ENCODE results near the gene SLC7A5. TPM values are rescaled to one million over a fixed set of nuclear protein-coding genes. Genes with fewer than 3 reads are reported as not detected.
"Not testable (repeated sequence)": the region's sequence is repeated elsewhere in the genome, so short reads cannot be mapped to it uniquely, and the experiment has no call there.

Gene SLC7A5
- total and polyA plus RNA-seq, 2 experiments from 2014 or later, result 69.9 to 79.0 TPM

GRCh38 chr16:87882436-87883019 is 13.2 kb upstream of the SLC7A5 start:
- Histone ChIP-seq H3K79me2 (ENCODE audit: insufficient read depth) (no peaks in the 10 kb centered on the region), H2AFZ (no peak overlapping the region), H3K27ac (no peak overlapping the region), H3K27me3 (replicated peaks; ENCODE audit: insufficient read depth) (no peaks in the 10 kb centered on the region; the same call in 1 of the 2 replicates), H3K4me3 (no peak overlapping the region), H4K20me1 (ENCODE audit: insufficient read depth) (no peaks in the 10 kb centered on the region), H3K4me2 (ENCODE audit: unreplicated experiment) (no peak overlapping the region), H3K36me3 (ENCODE audit: low read depth) (no peaks in the 10 kb centered on the region), H3K4me1 (ENCODE audit: insufficient read depth) (no peaks in the 10 kb centered on the region), H3K9me3 (ENCODE audit: low read depth) (no peaks in the 10 kb centered on the region), H3F3A (ENCODE audit: insufficient read depth) (0 out of 2 replicates have a peak, but pooled peaks cover 8% of the 10 kb centered on the region), H3K9me2 (ENCODE audit: insufficient read depth) (no peaks in the 10 kb centered on the region), H3K9ac (no peak overlapping the region)
- in situ Hi-C loops (cut with MboI), result no loop called here
- DNase-seq, result no peak
- 88 to 89% methylated on average over 29 of the region's 29 CpGs for WGBS, 2 experiments (ENCODE audit: low coverage in 1 of 2, low lambda C conversion rate in 2 of 2, missing lambda C conversion rate in 2 of 2)
- TF ChIP-seq EZH2phosphoT487 (IDR thresholded peaks at IDR 0.05; ENCODE audit: insufficient read depth, low read depth) (no peak), EZH2 (IDR thresholded peaks at IDR 0.05; ENCODE audit: insufficient read depth, poor library complexity, severe bottlenecking) (no peak)

DNA sequence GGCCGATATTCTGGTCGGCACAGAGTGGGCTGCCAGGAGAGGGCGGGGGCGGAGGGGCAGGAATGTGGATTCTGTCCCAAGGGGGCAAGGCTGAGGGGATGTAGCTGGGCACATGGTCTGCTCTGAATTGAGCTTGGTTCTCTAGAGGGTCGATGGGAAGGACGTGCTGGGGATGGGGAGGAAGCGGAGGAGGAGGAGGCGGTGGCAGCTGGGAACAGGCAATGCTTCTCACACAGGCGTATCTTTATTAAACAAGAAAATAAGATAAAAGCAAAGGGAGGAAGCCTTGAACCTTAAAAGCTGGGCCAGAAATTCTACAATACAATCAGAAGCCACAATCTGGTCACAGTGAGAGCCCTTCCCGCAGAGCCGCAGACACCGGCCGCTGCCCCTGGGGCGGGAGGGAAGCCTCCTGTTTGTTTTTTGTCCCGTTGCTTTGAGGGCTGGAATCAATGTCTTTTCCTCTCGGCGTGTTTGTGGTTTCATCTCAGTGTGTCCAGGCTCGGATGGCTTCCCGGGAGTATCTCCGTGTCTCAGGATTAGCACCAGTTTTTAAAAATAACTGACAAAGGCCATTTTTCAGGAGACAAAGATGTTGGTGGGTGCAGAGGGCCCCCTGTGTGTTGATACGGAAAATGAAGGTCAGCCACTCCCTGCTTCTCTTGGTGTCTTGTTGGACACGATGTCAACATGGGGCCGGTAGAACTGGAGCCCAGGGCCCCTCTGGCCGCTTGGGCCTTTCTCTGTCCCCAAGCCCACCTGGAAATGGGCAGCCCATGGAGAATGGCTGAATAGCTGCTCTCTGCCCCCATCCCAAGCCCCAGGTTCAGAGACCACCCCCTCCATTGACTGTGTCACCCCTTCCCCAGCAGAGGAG is 12.3 kb upstream of the SLC7A5 start:
- WGBS, 2 experiments (ENCODE audit: low coverage in 1 of 2, low lambda C conversion rate in 2 of 2, missing lambda C conversion rate in 2 of 2), result 63 to 72% methylated on average over 17 to 24 of the region's 24 CpGs
- H3K27ac ChIP-seq, result no peak overlapping the region
- no peak for DNase-seq

DNA sequence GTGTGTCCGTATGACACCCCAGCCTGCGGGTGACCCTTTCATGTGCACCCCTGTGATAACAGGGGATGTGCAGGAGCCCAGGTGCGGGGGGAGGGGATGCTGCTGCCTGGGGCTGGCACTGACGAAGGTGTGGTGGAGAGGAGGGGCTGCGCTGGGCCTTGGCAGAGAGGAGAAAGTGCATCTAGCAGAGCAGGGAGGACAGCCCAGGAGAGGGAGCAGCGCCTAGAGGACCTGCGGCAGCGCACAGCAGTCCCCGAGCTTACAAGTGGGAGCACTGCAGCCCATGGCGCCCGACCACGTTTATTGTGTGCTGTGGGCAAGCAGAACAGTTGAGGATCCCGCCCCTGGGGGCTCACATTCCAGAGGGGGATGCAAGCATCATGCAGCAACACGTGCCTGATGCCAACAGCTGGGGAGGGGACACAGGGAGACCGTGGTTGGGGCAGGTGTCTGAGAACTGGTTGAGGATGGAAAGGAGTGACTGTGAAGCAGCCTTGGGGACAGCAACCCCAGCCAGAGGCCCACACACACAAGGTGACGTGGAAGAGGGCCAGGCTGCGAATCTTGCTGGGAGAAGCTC is 10.9 kb upstream of the SLC7A5 start:
- no peak for DNase-seq
- Histone ChIP-seq H4K20me1 (ENCODE audit: insufficient read depth) (no peaks in the 10 kb centered on the region), H3K79me2 (ENCODE audit: insufficient read depth) (no peaks in the 10 kb centered on the region), H3K36me3 (ENCODE audit: low read depth) (no peaks in the 10 kb centered on the region), H3K4me1 (ENCODE audit: insufficient read depth) (no peaks in the 10 kb centered on the region), H3K9me3 (ENCODE audit: low read depth) (no peaks in the 10 kb centered on the region), H3K27ac (no peak overlapping the region), H3K9me2 (ENCODE audit: insufficient read depth) (no peaks in the 10 kb centered on the region), H3K4me2 (ENCODE audit: unreplicated experiment) (no peak overlapping the region), H2AFZ (no peak overlapping the region), H3K4me3 (no peak overlapping the region), H3K9ac (no peak overlapping the region), H3F3A (ENCODE audit: insufficient read depth) (0 out of 2 replicates have a peak, but pooled peaks cover 8% of the 10 kb centered on the region), H3K27me3 (replicated peaks; ENCODE audit: insufficient read depth) (no peaks in the 10 kb centered on the region; the same call in none of the 2 replicates)
- in situ Hi-C loops (cut with MboI), result no loop called here
- WGBS, 2 experiments (ENCODE audit: low coverage in 1 of 2, low lambda C conversion rate in 2 of 2, missing lambda C conversion rate in 2 of 2), result 56 to 57% methylated on average over 17 of the region's 17 CpGs
- TF ChIP-seq EZH2 (IDR thresholded peaks at IDR 0.05; ENCODE audit: insufficient read depth, poor library complexity, severe bottlenecking), result no peak
- TF ChIP-seq EZH2phosphoT487 (IDR thresholded peaks at IDR 0.05; ENCODE audit: insufficient read depth, low read depth), result no peak

More for the DNA sequence above, 12.3 kb upstream of the SLC7A5 start:
- no peaks in the 10 kb centered on the region for H3K9me3 ChIP-seq (ENCODE audit: low read depth)
- no peaks in the 10 kb centered on the region for H3K79me2 ChIP-seq (ENCODE audit: insufficient read depth)
- no peaks in the 10 kb centered on the region; the same call in 1 of the 2 replicates for H3K27me3 ChIP-seq (replicated peaks; ENCODE audit: insufficient read depth)
- in situ Hi-C loops (cut with MboI), result no loop called here
- H3K4me2 ChIP-seq (ENCODE audit: unreplicated experiment), result no peak overlapping the region
- H2AFZ ChIP-seq, result no peak overlapping the region
- H3K4me3 ChIP-seq, result no peak overlapping the region
- H3K36me3 ChIP-seq (ENCODE audit: low read depth), result no peaks in the 10 kb centered on the region
- H3K4me1 ChIP-seq (ENCODE audit: insufficient read depth), result no peaks in the 10 kb centered on the region
- no peaks in the 10 kb centered on the region for H4K20me1 ChIP-seq (ENCODE audit: insufficient read depth)
- no peak overlapping the region for H3K9ac ChIP-seq
- TF ChIP-seq EZH2 (IDR thresholded peaks at IDR 0.05; ENCODE audit: insufficient read depth, poor library complexity, severe bottlenecking), result no peak
- no peak for TF ChIP-seq EZH2phosphoT487 (IDR thresholded peaks at IDR 0.05; ENCODE audit: insufficient read depth, low read depth)
- H3F3A ChIP-seq (ENCODE audit: insufficient read depth), result 0 out of 2 replicates have a peak, but pooled peaks cover 8% of the 10 kb centered on the region
- no peaks in the 10 kb centered on the region for H3K9me2 ChIP-seq (ENCODE audit: insufficient read depth)

GRCh38 chr16:87879411-87880013 is 10.2 kb upstream of the SLC7A5 start:
- H3K79me2 ChIP-seq (ENCODE audit: insufficient read depth); H2AFZ ChIP-seq; H3K4me1 ChIP-seq (ENCODE audit: insufficient read depth); H3F3A ChIP-seq (ENCODE audit: insufficient read depth); DNase-seq; H3K36me3 ChIP-seq (ENCODE audit: low read depth); H3K9me3 ChIP-seq (ENCODE audit: low read depth); in situ Hi-C loops (cut with MboI); H3K9ac ChIP-seq; H3K4me2 ChIP-seq (ENCODE audit: unreplicated experiment); H3K4me3 ChIP-seq; H3K9me2 ChIP-seq (ENCODE audit: insufficient read depth); H3K27ac ChIP-seq; H4K20me1 ChIP-seq (ENCODE audit: insufficient read depth); H3K27me3 ChIP-seq (replicated peaks; ENCODE audit: insufficient read depth): not testable (repeated sequence)
- 77% methylated on average over 5 of the region's 5 CpGs for WGBS, 2 experiments (ENCODE audit: low coverage in 1 of 2, low lambda C conversion rate in 2 of 2, missing lambda C conversion rate in 2 of 2)
